GM19240 (cell line): ENCODE measurements around the gene FOXJ3.

Source experiments
- DNase-seq: peaks from one replicate; pipeline ENCODE4 v3.0.0; 2011; ENCODE audit warnings: low spot score; ENCODE audit not compliant: insufficient read length

The FOXJ3 gene

DNA sequence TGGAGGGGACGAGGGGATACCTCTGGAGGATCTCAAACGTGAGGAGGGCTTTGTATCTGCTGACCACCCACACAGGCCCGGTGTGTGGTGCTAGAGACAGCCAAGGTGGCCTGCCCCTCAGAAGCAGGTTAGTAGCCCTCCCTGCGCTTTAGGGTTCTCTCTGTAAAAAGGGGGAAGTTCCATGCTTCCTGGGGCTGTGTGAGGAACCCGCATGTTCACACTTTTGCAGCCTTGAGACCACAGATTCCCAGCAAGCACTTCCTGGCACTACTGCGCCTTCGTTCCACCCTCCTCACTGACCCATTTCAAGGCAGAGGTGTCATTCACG lies 189.7 kb downstream of the FOXJ3 start:
- no peak for DNase-seq

DNA sequence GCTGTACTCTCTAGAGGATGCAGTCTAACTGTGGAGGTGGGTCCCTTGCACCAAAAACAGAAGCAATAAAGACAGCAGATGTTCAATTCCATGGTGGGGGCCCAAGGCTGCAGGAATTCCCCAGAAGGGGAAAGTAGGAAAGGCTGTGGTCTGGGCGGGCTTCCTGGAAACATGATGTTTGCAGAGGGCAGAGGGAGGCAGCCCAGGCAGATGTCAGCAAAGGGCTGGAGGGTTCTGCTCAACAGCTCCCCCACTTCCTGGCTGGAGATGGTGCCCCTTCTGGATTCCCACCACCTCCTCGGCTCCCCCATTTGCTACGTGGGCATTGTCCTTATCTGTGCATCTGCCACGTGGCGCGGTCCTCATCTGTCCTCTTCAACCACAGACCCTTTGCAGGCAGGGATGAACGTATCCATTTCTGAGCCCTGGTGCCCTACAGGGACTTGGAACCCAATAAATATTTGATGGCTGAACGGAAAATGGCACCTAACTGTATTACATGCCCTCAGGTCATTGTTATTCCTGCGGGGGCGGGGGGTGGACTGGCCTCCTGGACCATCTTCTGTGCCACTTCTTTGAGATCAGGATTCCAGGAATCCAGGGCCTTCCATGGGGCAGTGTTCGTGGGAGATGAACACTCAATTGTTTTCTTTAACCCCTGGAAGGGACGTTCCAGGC lies 190.2 kb downstream of the FOXJ3 start:
- DNase-seq: no peak

- DNase-seq: no peak
Observed at GRCh38 chr1:42143896-42144710, 190.9 kb downstream of the FOXJ3 start.

- no peak for DNase-seq
Observed at GRCh38 chr1:42142894-42143675, 191.9 kb downstream of the FOXJ3 start.

DNA sequence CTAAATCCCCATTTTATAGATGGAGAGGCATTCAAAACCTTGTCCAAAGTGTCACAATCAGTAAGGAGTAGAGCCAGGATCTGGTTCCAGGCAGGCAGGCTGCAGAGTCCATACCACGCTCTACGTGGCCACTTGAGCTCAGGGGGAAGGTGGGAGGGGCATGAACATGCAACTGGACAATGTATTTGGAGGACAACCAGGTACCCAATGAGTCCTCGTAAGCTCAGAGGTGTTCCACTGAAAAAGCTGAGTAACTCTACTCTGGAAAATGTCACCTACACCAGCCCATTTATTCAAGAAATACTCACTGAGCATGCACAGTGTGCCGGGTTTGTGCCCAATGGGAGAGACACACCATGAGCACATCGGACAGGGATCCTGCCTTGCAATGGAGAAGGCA lies 193.1 kb downstream of the FOXJ3 start:
- DNase-seq: no peak

GRCh38 chr1:42140191-42140590 lies 194.8 kb downstream of the FOXJ3 start:
- DNase-seq: no peak

DNA sequence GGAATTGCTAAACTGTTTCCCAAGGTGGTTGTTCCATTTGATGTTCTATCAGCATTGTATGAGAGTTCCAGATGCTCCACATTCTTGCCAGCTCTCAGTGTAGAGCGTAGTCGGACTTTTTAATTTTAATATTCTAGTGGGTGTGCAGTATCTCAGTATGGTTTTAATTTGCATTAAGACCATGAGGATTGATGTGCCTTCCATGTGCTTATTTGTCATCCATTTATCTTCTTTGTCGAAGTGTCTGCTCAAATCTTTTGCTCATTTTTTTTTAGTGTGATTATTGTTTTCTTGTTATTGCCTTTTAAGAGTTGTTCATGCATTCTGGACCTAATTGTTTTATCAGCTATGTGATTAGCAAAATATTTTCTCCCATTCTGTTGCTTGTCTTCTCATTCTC lies 195.6 kb downstream of the FOXJ3 start:
- no peak for DNase-seq

GRCh38 chr1:42138586-42138985 lies 196.4 kb downstream of the FOXJ3 start:
- no peak for DNase-seq

- DNase-seq: no peak
Observed at GRCh38 chr1:42137766-42138165, 197.3 kb downstream of the FOXJ3 start.

GRCh38 chr1:42136466-42136865 lies 198.6 kb downstream of the FOXJ3 start:
- no peak for DNase-seq

GRCh38 chr1:42135426-42135825 lies 199.6 kb downstream of the FOXJ3 start:
- DNase-seq: no peak

DNA sequence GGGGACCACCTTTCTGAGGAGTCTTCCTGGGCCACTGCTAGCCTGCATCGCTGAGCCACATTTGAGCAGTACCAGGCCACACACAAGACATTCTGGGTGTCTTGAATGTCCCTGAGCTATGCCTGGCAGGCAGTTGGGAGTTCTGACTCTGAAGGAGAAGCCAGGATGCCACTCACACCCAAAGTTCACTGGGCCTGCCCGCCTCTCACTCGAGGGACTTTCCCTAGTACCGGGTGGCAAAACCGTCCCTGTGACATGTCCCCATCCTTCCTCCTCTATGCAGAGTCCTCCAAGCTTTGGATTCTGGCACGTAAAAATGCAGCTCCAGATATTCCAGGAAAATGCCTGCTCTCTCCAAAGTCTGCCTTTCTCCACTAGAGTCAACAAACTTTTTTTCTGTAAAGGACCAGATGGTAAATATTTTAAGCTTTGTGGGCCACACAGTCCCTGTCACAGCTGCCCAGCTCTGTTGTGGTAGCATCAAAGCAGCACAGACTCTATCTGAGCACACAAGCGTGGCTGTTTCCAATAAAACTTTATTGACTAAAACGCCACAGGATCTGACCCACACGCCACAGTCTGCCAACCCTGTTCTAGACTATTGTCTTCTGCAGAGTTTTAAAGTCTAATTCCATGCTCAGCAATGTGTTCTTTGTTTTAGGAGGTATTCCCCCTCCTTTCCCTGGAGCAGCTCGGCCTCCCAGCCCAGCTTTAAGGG lies 201.1 kb downstream of the FOXJ3 start:
- DNase-seq: no peak

GRCh38 chr1:42133390-42133789 lies 201.6 kb downstream of the FOXJ3 start:
- DNase-seq: no peak

DNA sequence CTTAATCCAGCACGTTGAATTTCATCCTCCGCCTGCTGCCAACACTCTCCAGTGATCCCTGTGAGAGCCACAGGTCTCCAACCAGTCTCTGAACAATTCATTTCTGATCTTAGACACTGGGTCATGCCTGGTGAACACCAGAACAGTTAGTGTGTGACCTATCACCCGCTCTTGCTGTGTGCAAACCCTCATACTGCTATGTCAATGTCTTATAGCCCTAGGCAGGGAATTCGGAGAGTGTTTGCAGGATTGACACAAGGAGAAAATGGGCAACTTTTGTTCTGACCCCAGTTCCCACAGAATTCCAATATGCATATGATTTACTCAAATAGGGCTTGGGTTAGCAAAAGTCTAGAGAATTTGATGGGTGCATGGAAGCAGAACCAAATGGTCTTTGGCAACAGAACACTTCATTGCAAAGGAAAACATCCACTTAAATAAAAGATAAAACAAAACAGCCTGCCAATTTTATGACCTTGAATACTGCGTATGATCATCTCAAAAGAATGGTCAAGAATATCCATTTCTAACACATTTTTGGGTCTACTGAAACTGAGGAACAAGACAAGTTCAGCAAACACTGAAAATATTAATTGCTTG lies 204.9 kb downstream of the FOXJ3 start:
- DNase-seq: no peak

DNA sequence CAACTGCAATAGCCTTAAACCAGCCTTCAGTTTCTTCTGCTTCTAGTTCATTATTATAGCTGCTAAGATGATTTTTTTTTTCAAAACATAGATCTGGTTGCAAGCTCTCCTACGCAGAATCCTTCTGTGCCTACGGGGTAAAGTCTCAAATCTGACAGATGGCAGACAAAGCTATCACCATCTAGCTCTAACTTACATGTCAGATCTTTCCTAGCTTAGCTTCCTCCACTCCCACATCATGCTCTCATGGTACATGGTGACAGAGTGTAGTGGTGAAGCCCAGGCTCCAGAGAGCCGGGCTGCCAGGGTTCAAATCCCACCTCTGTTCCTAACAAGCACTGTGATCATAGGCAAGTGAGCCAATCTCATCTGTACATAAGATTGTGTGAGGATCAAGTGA lies 206.1 kb downstream of the FOXJ3 start:
- DNase-seq: no peak

GRCh38 chr1:42128499-42128898 lies 206.5 kb downstream of the FOXJ3 start:
- DNase-seq: no peak

DNA sequence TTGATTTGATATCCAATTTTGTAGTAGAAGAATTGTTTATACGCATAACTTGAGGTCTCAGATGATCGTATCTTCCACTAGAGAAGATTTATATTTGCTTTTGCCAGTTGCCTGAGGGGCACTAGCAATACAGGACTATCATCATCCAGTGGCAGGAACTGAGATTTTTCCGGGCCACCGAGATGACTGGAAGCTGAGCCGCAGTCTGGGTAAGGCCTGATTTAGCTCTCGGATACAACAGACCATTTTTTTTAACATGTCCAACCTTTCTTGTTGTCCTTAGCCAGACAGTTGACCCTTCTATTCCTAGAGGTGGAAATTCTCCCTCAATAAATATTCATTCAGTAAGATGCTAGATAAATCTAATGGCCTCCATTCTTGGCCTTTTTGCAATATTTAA lies 207.3 kb downstream of the FOXJ3 start:
- DNase-seq: no peak
